ENCODE data around the gene KDM4E.

DNA sequence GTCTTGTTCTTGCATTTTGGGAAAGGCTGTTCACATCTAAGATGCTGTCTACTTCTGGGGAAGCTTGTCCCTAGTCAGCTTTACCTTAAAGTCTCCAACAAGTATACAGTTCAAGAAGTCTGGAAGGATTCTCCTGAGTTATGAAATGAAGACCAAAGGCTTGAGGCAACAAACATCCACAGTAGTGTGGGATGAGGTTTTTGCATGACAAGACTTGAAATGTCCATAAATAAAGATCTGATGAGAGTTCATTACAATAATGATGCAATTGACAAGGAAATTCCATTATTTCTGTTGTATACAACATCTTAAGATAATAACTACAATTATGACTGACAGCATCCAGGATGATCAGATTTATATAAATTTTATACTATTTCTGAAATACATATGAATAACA, 21.3 kb upstream of the KDM4E start:
- TF ChIP-seq, protein P1, sequence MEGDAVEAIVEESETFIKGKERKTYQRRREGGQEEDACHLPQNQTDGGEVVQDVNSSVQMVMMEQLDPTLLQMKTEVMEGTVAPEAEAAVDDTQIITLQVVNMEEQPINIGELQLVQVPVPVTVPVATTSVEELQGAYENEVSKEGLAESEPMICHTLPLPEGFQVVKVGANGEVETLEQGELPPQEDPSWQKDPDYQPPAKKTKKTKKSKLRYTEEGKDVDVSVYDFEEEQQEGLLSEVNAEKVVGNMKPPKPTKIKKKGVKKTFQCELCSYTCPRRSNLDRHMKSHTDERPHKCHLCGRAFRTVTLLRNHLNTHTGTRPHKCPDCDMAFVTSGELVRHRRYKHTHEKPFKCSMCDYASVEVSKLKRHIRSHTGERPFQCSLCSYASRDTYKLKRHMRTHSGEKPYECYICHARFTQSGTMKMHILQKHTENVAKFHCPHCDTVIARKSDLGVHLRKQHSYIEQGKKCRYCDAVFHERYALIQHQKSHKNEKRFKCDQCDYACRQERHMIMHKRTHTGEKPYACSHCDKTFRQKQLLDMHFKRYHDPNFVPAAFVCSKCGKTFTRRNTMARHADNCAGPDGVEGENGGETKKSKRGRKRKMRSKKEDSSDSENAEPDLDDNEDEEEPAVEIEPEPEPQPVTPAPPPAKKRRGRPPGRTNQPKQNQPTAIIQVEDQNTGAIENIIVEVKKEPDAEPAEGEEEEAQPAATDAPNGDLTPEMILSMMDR (IDR thresholded peaks at IDR 0.05; ENCODE audit: low read depth, low read length, missing input control): no peak
- no peak for TF ChIP-seq SP1 (IDR thresholded peaks at IDR 0.05)
- TF ChIP-seq, protein P2, sequence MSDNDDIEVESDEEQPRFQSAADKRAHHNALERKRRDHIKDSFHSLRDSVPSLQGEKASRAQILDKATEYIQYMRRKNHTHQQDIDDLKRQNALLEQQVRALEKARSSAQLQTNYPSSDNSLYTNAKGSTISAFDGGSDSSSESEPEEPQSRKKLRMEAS (IDR thresholded peaks at IDR 0.05): no peak
- TF ChIP-seq, protein P3, sequence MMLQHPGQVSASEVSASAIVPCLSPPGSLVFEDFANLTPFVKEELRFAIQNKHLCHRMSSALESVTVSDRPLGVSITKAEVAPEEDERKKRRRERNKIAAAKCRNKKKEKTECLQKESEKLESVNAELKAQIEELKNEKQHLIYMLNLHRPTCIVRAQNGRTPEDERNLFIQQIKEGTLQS (IDR thresholded peaks at IDR 0.05): no peak
- no peak for TF ChIP-seq GABPA (IDR thresholded peaks at IDR 0.05 in 1 of 2, conservative IDR thresholded peaks at IDR 0.05 in 1 of 2)
- TF ChIP-seq, protein P4, sequence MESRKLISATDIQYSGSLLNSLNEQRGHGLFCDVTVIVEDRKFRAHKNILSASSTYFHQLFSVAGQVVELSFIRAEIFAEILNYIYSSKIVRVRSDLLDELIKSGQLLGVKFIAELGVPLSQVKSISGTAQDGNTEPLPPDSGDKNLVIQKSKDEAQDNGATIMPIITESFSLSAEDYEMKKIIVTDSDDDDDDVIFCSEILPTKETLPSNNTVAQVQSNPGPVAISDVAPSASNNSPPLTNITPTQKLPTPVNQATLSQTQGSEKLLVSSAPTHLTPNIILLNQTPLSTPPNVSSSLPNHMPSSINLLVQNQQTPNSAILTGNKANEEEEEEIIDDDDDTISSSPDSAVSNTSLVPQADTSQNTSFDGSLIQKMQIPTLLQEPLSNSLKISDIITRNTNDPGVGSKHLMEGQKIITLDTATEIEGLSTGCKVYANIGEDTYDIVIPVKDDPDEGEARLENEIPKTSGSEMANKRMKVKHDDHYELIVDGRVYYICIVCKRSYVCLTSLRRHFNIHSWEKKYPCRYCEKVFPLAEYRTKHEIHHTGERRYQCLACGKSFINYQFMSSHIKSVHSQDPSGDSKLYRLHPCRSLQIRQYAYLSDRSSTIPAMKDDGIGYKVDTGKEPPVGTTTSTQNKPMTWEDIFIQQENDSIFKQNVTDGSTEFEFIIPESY (IDR thresholded peaks at IDR 0.05): no peak
